ENCODE data around the gene SAMM50. TPM values are rescaled to one million over a fixed set of nuclear protein-coding genes. Genes with fewer than 3 reads are reported as not detected.

Gene SAMM50
- total and polyA plus RNA-seq, 10 of the 15 experiments (the other 5 are each of a cell fraction or from before 2014, with no cell fraction given): 38.2 to 126 (median 62.4) TPM

GRCh38 chr22:44005524-44005923 lies 50.3 kb downstream of the SAMM50 start (continued):
- TF ChIP-seq ZBTB33 (IDR thresholded peaks at IDR 0.05) (no peak), PAX8 (IDR thresholded peaks at IDR 0.05) (no peak), ASH2L (IDR thresholded peaks at IDR 0.05; ENCODE audit: borderline replicate concordance, low read depth) (no peak), PKNOX1 (IDR thresholded peaks at IDR 0.05) (no peak)

GRCh38 chr22:44012162-44012561 lies 56.9 kb downstream of the SAMM50 start:
- no peaks in the 10 kb centered on the region; the same call in 1 of the 2 replicates for H3K4me1 ChIP-seq (ENCODE audit: control insufficient read depth, insufficient read depth, low read length)
- intact Hi-C loops (cut with micrococcal nuclease; ENCODE audit: unreplicated experiment) (no loop called here), in situ Hi-C loops (cut with MboI) (no loop called here)
- H3K4me3 ChIP-seq: no peak overlapping the region
- no peak for DNase-seq (ENCODE audit: low read depth, low spot score)
- H3K27me3 ChIP-seq (replicated peaks in 1 of 2; ENCODE audit: control insufficient read depth in 2 of 2, insufficient read depth in 2 of 2, low read length in 1 of 2): no peaks in the 10 kb centered on the region
- no TSS peak for BruUV-seq (replicated peaks)
- H3K4me2 ChIP-seq (ENCODE audit: control insufficient read depth, insufficient read depth): no peak overlapping the region
- H3K9ac ChIP-seq (ENCODE audit: control insufficient read depth, insufficient read depth, low read length): no peak overlapping the region
- TF ChIP-seq NR2F1 (conservative IDR thresholded peaks at IDR 0.05): no peak
- TF ChIP-seq RFX5 (IDR thresholded peaks at IDR 0.05; ENCODE audit: low read depth, low read length): no peak
- TF ChIP-seq CREB1 (IDR thresholded peaks at IDR 0.05; ENCODE audit: low read depth): no peak
- no peak for TF ChIP-seq BACH1 (IDR thresholded peaks at IDR 0.05; ENCODE audit: borderline replicate concordance)
- TF ChIP-seq ATF3 (IDR thresholded peaks at IDR 0.05; ENCODE audit: borderline replicate concordance, extremely low read depth, low read depth, low read length): no peak
- TF ChIP-seq CTCF (IDR thresholded peaks at IDR 0.05 in 2 of 3, conservative IDR thresholded peaks at IDR 0.05 in 1 of 3; ENCODE audit: control insufficient read depth in 2 of 3, extremely low read depth in 1 of 3, insufficient read depth in 1 of 3, low read depth in 3 of 3, low read length in 3 of 3): no peak
- TF ChIP-seq YBX1 (IDR thresholded peaks at IDR 0.05): no peak
- TF ChIP-seq SREBF2 (IDR thresholded peaks at IDR 0.05; ENCODE audit: low read length): no peak
- TF ChIP-seq ZNF687 (IDR thresholded peaks at IDR 0.05): no peak
- TF ChIP-seq TAF1 (IDR thresholded peaks at IDR 0.05; ENCODE audit: borderline replicate concordance, low read depth, low read length): no peak
- no peak for TF ChIP-seq NBN (IDR thresholded peaks at IDR 0.05)
- no peak overlapping the region for H2AFZ ChIP-seq (ENCODE audit: control insufficient read depth, low read depth, low read length)
- SMC1A ChIA-PET (ENCODE audit: uncharacterized antibody, unreplicated experiment): no interaction called here
- ATAC-seq: no peak
- no peaks in the 10 kb centered on the region for H3K36me3 ChIP-seq (ENCODE audit: control insufficient read depth in 2 of 2, insufficient read depth in 2 of 2, low read length in 1 of 2)
- WGBS (ENCODE audit: insufficient coverage, insufficient replicate concordance, low lambda C conversion rate, missing lambda C conversion rate): 84% methylated on average over 5 of the region's 5 CpGs
- no peak overlapping the region for H3K27ac ChIP-seq (ENCODE audit: control insufficient read depth, insufficient read depth)
- no peaks in the 10 kb centered on the region for H3K9me3 ChIP-seq (replicated peaks; ENCODE audit: control insufficient read depth, insufficient read depth, low read length)
- no peaks in the 10 kb centered on the region for H3K79me2 ChIP-seq (ENCODE audit: control insufficient read depth, insufficient read depth, low read length)
- FAIRE-seq: no peak
- no peaks in the 10 kb centered on the region for H4K20me1 ChIP-seq (ENCODE audit: control insufficient read depth, insufficient read depth)
- POLR2A ChIA-PET: interaction anchor here (1.3 kb wide), 1 partner anchor 12 kb away, joined by 3 read pairs; the partner anchor contains the start of gene PARVB
- CTCF ChIA-PET: interaction anchor here (0.6 to 1.8 kb wide), 3 partner anchors 18 to 74 kb away, joined by 3 to 9 read pairs (median 3); no protein-coding TSS in a partner anchor
- RAD21 ChIA-PET (ENCODE audit: unreplicated experiment): interaction anchor here (0.9 to 1.0 kb wide), 2 partner anchors 18 to 74 kb away, joined by 3 to 4 read pairs; no protein-coding TSS in a partner anchor

Measured in GM12878 (cell line).